Fibroblast of skin of left quadriceps (primary cell): ENCODE data around the gene CNEP1R1.
"Not testable (repeated sequence)": the region's sequence is repeated elsewhere in the genome, so short reads cannot be mapped to it uniquely, and the experiment has no call there.

Experiments used
- DNase-seq, 2 experiments: peaks; one replicate each; pipeline ENCODE4 v3.0.0-alpha.2; 2013; ENCODE audit warnings: low read depth in 2 of 2

Gene CNEP1R1, protein sequence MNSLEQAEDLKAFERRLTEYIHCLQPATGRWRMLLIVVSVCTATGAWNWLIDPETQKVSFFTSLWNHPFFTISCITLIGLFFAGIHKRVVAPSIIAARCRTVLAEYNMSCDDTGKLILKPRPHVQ

DNA sequence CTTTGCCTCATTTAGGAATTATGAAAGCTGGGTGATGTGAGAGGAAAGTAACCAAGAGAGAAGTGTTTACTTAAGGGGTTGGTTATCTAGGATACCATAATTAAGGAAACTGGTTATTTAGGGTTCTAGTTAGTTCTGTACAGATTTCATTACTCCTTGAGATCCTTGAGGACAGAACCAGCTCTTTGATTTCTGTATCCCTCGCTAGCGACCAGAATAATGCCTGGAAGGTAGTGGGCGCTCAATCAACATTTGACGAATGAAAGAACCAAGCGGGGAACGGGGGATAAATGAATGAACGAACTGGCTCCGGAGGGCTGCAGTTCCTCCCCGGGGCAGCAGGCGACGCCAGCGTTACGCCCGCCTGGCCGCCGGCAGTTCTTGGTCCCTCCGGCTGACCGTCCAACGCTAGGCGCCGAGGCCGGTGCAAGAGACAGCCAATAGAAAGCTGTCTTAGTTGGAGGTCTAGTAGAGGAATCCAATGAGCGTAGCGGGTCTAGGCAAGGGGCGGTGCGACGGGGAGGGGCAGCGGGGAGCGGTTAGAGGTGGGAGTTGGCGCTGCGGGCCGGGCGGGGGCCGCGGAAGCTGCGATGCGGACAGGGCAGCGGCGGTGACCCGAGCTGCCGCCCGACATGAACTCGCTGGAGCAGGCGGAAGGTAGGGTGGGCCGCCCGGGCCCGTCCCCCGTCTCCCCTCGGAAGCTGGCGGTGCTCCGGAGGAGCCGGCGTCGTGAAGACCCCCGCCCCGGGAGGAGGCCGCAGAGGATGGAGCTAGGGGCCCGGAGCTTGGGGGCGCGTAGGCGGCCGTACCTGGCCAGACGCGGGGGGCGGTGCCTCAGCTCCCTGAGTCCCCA is at the start of gene CNEP1R1:
Gene CNEP1R1 (plus strand): TSS at position 542 of the 853 bp plus-strand sequence. CDS start 91 bp downstream, at position 633.
- DNase-seq = peak; percentile 93 to 94

- no peak for DNase-seq
Observed at GRCh38 chr16:49977427-49977826, 47.6 kb upstream of the CNEP1R1 start.

- DNase-seq = no peak
Observed at GRCh38 chr16:49978569-49979326, 46.3 kb upstream of the CNEP1R1 start.

DNA sequence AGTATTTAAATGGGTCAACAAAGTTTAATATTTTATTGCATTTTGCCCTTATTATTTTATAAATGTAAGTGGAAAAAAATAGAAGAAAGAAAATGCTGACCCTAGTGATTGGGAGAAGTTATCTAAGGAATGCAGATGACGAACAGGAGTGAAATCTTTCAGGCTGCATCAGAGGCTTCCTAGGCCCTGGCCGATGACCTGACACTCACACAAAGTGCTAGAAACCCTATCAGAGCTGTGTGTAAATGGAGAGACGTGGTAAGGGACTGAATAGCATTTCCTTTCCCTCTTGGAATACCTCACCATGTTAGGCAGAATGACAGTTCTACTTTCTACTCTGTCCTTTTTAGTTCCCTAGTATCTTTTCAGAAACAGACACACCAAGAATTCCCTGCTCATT is 44.9 kb upstream of the CNEP1R1 start:
- DNase-seq = no peak

- DNase-seq = no peak
Observed at GRCh38 chr16:49986351-49987124, 38.5 kb upstream of the CNEP1R1 start.

DNA sequence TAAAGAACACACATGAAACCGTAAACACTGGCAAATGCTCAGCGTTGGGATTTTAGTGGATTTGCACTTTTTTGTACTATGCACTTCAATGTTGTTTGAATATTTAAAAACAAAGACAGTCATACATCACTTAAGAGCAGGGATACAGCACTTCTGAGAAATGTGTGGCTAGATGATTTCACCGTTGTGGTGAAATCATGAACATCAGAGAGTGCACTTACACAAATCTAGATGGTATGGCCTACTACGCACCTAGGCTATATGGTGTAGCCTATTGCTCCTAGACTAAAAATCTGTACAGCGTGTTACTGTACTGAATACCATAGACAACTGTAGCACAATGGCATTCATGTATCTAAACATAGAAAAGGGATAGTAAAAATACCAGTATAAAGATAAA is 37.6 kb upstream of the CNEP1R1 start:
- no peak for DNase-seq

DNA sequence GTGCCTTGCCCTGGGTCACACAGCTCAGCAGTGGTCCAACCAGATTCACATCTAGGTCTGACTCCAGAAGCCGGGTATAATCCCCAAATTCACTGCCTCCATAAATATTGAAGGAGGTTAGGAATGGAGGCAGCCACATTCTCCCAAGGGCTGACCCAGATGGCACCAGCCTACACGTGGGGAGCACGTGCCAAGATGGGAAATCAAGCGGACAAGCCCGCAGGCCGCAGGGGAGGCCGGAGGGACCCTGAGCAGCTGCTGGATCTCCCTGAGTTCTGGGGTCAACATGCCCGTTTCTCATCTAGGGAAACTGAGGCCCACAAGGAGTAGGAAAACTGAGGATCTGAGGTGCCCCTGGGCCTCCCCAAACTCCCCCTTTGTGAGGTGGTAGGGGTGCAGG is 32.2 kb upstream of the CNEP1R1 start:
- no peak for DNase-seq

GRCh38 chr16:49993579-49993978 is 31.4 kb upstream of the CNEP1R1 start:
- DNase-seq = no peak

DNA sequence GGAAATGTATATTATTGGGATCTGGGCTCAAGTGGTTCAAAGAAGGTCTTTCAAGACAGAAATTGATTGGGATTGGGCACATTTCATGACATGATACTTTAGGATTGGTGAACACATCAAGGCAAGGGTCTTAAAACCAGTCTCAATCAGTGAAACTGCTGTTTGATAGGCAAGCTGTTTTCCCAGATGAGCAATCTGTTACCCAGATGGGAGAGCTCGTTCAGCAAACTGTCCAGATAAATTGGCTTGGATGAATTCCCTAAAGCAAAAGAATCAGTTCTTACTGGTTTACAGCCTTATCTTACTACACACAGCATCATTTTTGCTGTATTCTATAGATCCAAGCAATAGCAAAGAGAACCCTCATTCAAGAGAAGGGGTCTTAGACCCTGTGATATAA is 31.0 kb upstream of the CNEP1R1 start:
- DNase-seq = no peak

DNA sequence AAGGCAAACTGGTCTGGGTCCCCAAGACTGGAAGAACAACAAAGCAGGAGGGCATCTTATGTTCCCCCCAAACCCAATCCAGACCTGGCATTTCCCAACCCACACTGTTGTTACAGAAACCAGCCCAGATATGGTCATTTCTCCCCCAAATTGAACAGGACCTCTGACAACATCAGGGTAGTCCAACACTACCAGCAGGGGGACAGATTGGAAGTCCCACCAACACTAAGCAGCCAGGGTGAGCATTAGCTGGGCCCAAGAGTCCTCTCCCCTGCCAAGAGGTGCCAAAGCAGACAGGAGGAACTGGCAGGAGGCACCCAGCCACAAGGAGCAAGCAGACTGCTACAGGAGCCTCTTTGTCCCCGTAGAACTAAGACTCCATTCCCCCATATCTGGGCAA is 29.3 kb upstream of the CNEP1R1 start:
- DNase-seq = no peak

GRCh38 chr16:49997721-49998251 is 27.2 kb upstream of the CNEP1R1 start:
- DNase-seq = no peak

- no peak for DNase-seq
Observed at GRCh38 chr16:49998991-49999390, 26.0 kb upstream of the CNEP1R1 start.

GRCh38 chr16:50001144-50001543 is 23.9 kb upstream of the CNEP1R1 start:
- no peak for DNase-seq

GRCh38 chr16:50002190-50002589 is 22.8 kb upstream of the CNEP1R1 start:
- DNase-seq = no peak

GRCh38 chr16:50004239-50004638 is 20.8 kb upstream of the CNEP1R1 start:
- DNase-seq = no peak

DNA sequence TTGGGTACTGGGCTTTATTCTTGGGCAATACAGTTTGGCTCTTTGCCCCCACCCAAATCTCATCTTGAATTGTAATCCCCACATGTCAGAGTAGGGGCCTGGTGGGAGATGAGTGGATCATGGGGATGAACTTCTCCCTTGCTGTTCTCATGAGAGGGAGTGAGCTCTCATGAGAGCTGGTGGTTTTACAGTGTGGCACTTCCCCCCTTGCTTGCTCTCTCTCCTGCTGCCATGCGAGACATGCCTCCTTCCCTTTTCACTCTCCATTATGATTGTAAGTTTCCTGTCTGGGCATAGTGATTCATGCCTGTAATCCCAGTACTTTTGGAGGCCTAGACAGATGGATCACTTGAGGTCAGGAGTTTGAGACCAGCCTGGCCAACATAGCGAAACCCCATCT is 18.1 kb upstream of the CNEP1R1 start:
- no peak for DNase-seq

- no peak for DNase-seq
Observed at GRCh38 chr16:50007744-50008143, 17.3 kb upstream of the CNEP1R1 start.

DNA sequence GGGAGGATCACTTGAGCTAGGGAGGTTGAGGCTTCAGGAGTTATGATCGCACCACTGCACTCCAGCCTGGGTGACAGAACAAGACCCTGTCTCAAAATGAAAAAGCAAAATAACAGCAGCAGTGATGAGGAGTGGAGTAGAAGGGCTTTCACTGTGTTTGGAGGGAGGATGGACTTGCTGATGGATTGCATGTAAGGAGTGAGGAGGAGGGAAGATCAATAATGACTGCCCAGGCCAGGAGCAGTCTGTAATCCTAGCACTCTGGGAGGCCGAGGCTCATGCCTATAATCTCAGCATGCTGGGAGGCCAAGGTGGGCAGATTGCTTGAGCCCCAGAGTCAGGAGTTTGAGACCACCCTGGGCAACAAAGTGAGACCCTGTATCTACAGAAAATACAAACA is 14.8 kb upstream of the CNEP1R1 start:
- no peak for DNase-seq

- DNase-seq = no peak
Observed at GRCh38 chr16:50011707-50012106, 13.3 kb upstream of the CNEP1R1 start.

- DNase-seq = no peak
Observed at GRCh38 chr16:50012182-50012581, 12.8 kb upstream of the CNEP1R1 start.

DNA sequence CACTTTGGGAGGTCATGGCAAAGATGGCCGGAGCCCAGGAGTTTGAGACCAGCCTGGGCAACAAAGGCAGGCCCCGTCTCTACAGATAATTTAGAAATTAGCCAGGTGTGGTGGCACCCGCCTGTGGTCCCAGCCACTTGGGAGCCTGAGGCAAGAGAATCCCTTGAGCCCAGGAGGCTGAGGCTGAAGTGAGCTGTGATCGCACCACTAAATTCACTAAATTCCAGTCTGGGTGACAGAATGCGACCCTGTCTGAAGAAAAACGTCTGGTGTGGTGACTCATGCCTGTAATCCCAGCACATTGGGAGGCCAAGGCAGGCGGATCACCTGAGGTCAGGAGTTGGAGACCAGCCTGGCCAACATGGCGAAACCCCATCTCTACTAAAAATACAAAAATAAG is 10.8 kb upstream of the CNEP1R1 start:
- DNase-seq = not testable (repeated sequence)

DNA sequence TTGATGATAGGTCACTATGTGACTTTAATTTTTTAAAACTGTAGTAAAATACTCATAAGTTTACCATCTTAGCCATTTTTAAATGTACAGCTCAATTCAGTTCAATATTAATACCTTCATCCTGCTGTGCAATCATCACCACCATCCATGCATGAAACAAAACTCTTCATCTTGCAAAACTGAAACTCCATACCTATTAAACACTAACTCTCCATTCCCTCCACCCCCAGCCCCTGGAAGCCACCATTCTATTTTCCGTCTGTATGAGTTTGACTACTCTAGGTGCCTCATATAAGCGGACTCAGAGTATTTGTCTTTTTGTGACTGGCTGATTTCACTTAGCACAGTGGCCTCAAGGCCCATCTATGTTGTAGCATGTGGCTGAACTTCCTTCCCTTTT is 9.4 kb upstream of the CNEP1R1 start:
- DNase-seq = no peak
